GM12865 (cell line): Measurements from ENCODE around the gene ANKRD62.

Experiments
- DNase-seq: peaks from one replicate; pipeline ENCODE4 v3.0.0; 2010; ENCODE audit warnings: low read depth
- H3K4me3 ChIP-seq: 2 replicates; pipeline ENCODE4 v1.5.1; 2011; ENCODE audit warnings: mild to moderate bottlenecking, low read depth, low read length, control low read depth
- CTCF ChIP-seq: IDR thresholded peaks from 2 replicates; pipeline ENCODE4 v1.5.1; 2011; ENCODE audit warnings: low read length, control low read depth, low read depth, inconsistent platforms; ENCODE audit not compliant: insufficient read depth; ENCODE audit errors: missing control alignments

ANKRD62 gene

GRCh38 chr18:12049978-12050811, 43.4 kb upstream of the ANKRD62 start:
- peak overlapping the region; percentile 29; the same call in 1 of the 2 replicates for H3K4me3 ChIP-seq
- peak; percentile 76 for DNase-seq
- TF ChIP-seq CTCF: no peak

- TF ChIP-seq CTCF: no peak
- no peak for DNase-seq
- H3K4me3 ChIP-seq: no peak overlapping the region
Observed at GRCh38 chr18:12052866-12053265, 40.8 kb upstream of the ANKRD62 start.

- TF ChIP-seq CTCF: no peak
- no peak overlapping the region for H3K4me3 ChIP-seq
- DNase-seq: peak; percentile 51
Observed at GRCh38 chr18:12053289-12053688, 40.4 kb upstream of the ANKRD62 start.

- H3K4me3 ChIP-seq: no peak overlapping the region
- no peak for DNase-seq
- no peak for TF ChIP-seq CTCF
Observed at GRCh38 chr18:12056034-12056883, 37.4 kb upstream of the ANKRD62 start.

GRCh38 chr18:12056884-12057402, 36.7 kb upstream of the ANKRD62 start:
- H3K4me3 ChIP-seq: no peak overlapping the region
- TF ChIP-seq CTCF: no peak
- DNase-seq: no peak

- no peak overlapping the region for H3K4me3 ChIP-seq
- peak; percentile 20 for DNase-seq
- peak; percentile 15 for TF ChIP-seq CTCF
Observed at GRCh38 chr18:12057419-12058039, 36.1 kb upstream of the ANKRD62 start.
